Subcutaneous abdominal adipose tissue (tissue), 5 donors: Measurements from ENCODE around the gene THNSL1.

Experiments
- H3K27ac ChIP-seq: one replicate; pipeline ENCODE4 v1.7.0; 2013; ENCODE audit warnings: low read depth, mild to moderate bottlenecking, inconsistent platforms, low read length, moderate library complexity
- H3K27me3 ChIP-seq, 5 donors: one replicate each; pipeline ENCODE4 v1.7.0; 2013; ENCODE audit warnings: low read length in 5 of 5, inconsistent platforms in 1 of 5; ENCODE audit not compliant: control insufficient read depth in 5 of 5, insufficient read depth in 4 of 5
- H3K36me3 ChIP-seq, 5 donors: one replicate each; pipeline ENCODE4 v1.7.0; 2013; ENCODE audit warnings: low read length in 5 of 5; ENCODE audit not compliant: control insufficient read depth in 5 of 5, insufficient read depth in 5 of 5
- H3K4me1 ChIP-seq, 5 donors: one replicate each; pipeline ENCODE4 v1.7.0; 2013; ENCODE audit warnings: low read length in 5 of 5, mild to moderate bottlenecking in 3 of 5, moderate library complexity in 1 of 5; ENCODE audit not compliant: control insufficient read depth in 5 of 5, insufficient read depth in 5 of 5
- H3K4me3 ChIP-seq, 5 donors: one replicate each; pipeline ENCODE4 v1.7.0; 2013; ENCODE audit warnings: low read length in 5 of 5, low read depth in 1 of 5
- H3K9ac ChIP-seq, 5 donors: one replicate each; pipeline ENCODE4 v1.7.0; 2013; ENCODE audit warnings: low read length in 5 of 5, mild to moderate bottlenecking in 4 of 5, moderate library complexity in 3 of 5
- H3K9me3 ChIP-seq, 5 donors: one replicate each; pipeline ENCODE4 v1.7.0; 2013; ENCODE audit warnings: low read length in 5 of 5; ENCODE audit not compliant: control insufficient read depth in 5 of 5
- donor health status: healthy.
- donor health status: healthy.
- donor health status: healthy.
- donor health status: healthy.
- donor health status: healthy.

The THNSL1 gene

DNA sequence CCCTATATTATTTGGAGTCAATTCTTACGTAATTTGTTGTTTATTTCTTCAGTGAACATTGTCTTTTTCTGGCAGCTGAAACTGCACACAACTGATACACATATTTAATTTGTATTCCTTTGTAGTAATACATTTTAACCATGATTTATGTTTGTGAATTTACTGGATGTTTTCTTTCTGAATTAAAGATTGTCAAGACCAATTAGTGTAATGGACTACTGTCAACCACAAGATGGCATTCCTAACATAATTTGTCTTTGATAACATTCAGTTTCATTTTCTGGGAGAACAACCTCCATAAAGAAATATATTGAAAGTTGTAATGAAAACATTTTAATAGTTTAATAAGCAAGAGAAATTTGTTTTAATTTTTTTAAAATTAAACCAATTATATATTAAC lies 10.1 kb downstream of the THNSL1 start:
- Histone ChIP-seq H3K9ac (no peak overlapping the region), H3K4me3 (no peak overlapping the region), H3K36me3 (no peaks in the 10 kb centered on the region), H3K27me3 (no peaks in the 10 kb centered on the region), H3K27ac (no peak overlapping the region), H3K4me1 (peaks cover 6 to 28% (median 16%) of the 10 kb centered on the region in 5 donors), H3K9me3 (no peaks in the 10 kb centered on the region)

DNA sequence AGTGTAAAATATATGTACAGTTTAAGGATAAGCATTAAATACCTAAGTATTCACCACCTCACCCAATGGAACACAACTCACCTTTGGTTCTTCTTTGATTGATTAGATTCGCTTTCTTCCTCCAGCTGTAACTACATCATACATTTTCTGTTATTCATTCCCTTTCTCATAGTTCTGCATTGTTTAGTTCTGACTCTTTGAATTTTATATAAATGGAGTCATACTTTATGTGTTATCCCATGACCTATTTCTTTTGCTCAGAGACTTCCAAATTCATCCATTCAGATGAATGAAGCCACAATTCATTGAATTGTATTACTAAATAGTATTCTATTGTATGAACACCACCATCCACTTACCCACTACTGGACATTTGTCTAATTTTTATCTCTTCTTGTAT lies 12.3 kb downstream of the THNSL1 start:
- peaks cover 6 to 16% (median 15%) of the 10 kb centered on the region in 5 donors for H3K4me1 ChIP-seq
- no peaks in the 10 kb centered on the region for H3K9me3 ChIP-seq
- no peak overlapping the region for H3K27ac ChIP-seq
- no peaks in the 10 kb centered on the region for H3K27me3 ChIP-seq
- H3K9ac ChIP-seq, result no peak overlapping the region
- H3K4me3 ChIP-seq, result no peak overlapping the region
- H3K36me3 ChIP-seq, result no peaks in the 10 kb centered on the region

DNA sequence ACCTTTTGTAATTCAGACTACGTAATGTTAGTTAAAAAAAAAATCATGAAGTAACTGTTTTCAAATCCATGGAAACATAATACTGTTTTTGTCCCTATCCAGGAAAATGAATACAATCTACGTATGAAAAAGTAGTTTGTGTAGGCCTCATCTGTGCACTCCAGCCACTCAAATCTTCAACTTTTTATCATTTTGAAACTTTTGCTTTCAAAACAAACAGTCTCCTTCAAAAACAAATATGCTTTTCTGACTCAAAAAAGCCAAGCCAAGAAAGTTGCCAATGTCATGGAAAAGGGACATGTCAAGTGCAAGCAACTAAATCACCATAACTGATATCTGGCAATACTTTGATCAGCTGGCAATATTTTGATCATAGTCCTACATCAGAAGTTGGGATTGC lies 13.1 kb downstream of the THNSL1 start:
- no peak overlapping the region for H3K4me3 ChIP-seq
- H3K27ac ChIP-seq, result no peak overlapping the region
- no peaks in the 10 kb centered on the region for H3K9me3 ChIP-seq
- H3K9ac ChIP-seq, result no peak overlapping the region
- H3K4me1 ChIP-seq, result peaks cover 4 to 8% (median 8%) of the 10 kb centered on the region in 5 donors
- no peaks in the 10 kb centered on the region for H3K36me3 ChIP-seq
- H3K27me3 ChIP-seq, result no peaks in the 10 kb centered on the region

DNA sequence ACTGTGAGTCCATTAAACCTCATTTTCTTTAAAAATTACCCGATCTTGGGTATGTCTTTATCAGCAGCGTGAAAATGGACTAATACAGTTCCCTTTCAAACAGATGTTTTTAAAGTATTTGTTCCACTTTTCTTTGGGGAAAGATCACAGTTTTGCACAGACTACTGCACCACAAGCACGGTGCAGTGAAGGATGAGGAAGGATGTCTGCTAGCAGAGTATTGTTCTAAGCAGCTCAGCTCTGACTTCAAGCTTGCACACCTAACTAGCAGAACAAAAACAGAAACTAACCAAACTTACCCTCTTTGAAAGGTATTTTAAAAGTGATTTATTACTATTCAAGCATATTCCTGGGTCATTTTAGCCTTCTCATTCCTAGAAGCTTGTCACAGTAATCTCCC lies 20.0 kb downstream of the THNSL1 start:
- Histone ChIP-seq H3K9ac (no peak overlapping the region), H3K9me3 (no peaks in the 10 kb centered on the region), H3K27me3 (no peaks in the 10 kb centered on the region), H3K4me3 (no peak overlapping the region), H3K27ac (no peak overlapping the region), H3K36me3 (no peaks in the 10 kb centered on the region), H3K4me1 (peaks cover 0 to 5% (median 0%) of the 10 kb centered on the region in 5 donors)

DNA sequence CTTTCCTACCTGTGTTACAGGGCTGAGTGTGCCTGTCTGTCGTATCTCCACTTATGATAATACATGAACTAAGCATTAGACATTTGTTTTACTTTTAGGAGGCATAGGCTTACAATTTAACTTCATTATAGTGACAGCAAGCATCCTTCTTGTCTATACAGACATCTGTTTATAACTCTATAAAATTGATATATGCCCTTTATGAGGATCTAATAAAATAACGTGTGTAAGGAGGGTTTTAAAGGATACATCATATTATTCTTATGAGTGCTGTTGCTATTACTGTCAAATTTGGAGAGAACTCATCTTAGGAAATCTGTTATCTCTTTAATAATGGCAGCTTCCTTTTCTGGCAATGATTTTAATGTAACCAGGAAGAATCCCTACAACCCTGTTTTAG lies 21.9 kb downstream of the THNSL1 start:
- Histone ChIP-seq H3K9ac (no peak overlapping the region), H3K9me3 (no peaks in the 10 kb centered on the region), H3K4me1 (peaks cover 0 to 5% (median 0%) of the 10 kb centered on the region in 5 donors), H3K36me3 (no peaks in the 10 kb centered on the region), H3K4me3 (no peak overlapping the region), H3K27ac (no peak overlapping the region), H3K27me3 (no peaks in the 10 kb centered on the region)

DNA sequence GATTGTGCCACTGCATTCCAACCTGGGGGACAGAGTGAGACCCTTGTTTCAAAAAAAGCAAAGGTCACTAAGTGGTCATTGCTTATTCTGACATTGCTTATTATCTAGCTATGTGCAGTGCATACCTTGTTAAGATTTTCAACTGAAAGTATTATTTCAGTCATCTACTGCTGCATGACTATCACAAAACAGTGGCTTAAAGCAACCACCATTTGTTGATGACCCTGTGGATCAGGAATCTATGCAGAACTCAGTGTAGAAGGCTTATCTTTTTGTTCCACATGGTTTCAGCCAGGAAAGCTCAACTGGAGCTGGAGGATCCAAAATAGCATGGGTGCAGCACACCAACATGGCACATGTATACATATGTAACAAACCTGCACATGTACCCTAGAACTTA lies 23.1 kb downstream of the THNSL1 start:
- Histone ChIP-seq H3K4me3 (no peak overlapping the region), H3K4me1 (peaks cover 0 to 5% (median 0%) of the 10 kb centered on the region in 5 donors), H3K9me3 (no peaks in the 10 kb centered on the region), H3K27me3 (no peaks in the 10 kb centered on the region), H3K36me3 (no peaks in the 10 kb centered on the region), H3K27ac (no peak overlapping the region), H3K9ac (no peak overlapping the region)

DNA sequence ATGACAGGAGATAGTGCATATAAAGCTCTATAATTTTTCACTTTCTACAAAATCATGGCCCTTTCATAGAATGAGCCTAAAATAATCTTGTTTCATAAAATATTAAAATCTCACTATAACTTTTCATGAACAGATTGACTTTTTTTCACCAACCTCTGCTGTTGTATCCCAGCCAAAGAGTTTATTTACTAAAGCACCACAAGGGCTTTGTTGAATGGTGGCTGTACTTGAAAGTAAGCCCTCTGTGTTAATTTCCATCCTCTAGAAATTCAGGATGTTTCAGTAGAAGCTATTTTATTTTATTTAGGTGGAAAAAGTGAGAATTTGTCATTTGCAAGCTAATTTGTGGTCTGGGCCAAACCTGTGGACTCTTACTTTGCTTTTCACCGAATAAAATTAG lies 30.2 kb downstream of the THNSL1 start:
- no peak overlapping the region for H3K27ac ChIP-seq
- H3K36me3 ChIP-seq, result no peaks in the 10 kb centered on the region

DNA sequence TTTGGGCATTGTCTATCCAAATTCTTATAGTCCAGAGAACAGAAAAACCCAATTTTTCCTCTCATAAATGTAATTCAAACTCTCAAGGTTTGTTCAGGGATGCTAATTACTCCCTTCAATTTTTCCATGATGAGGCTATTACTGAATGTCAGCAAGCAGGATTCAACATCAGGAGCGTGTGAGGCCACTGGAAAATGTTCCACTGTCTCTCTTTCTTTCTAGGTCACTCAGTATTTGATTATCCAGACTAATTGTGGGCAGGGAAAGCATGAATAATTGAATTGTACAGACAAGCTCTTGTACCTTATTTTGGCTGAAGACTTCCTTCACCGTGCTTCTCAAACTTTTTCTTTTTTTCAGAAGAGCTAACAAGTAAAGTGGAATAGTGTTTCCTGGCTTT lies 30.7 kb downstream of the THNSL1 start:
- Histone ChIP-seq H3K4me3 (no peak overlapping the region), H3K36me3 (no peaks in the 10 kb centered on the region), H3K27ac (no peak overlapping the region), H3K9me3 (peaks cover 0 to 2% (median 0%) of the 10 kb centered on the region in 5 donors), H3K9ac (no peak overlapping the region), H3K4me1 (peaks cover 0 to 15% (median 5%) of the 10 kb centered on the region in 5 donors), H3K27me3 (peaks cover 0 to 8% (median 0%) of the 10 kb centered on the region in 5 donors)

More for the DNA sequence above, 30.2 kb downstream of the THNSL1 start:
- peaks cover 0 to 2% (median 0%) of the 10 kb centered on the region in 5 donors for H3K9me3 ChIP-seq
- no peak overlapping the region for H3K4me3 ChIP-seq
- no peak overlapping the region for H3K9ac ChIP-seq
- H3K27me3 ChIP-seq, result peaks cover 0 to 8% (median 0%) of the 10 kb centered on the region in 5 donors
- peaks cover 0 to 15% (median 5%) of the 10 kb centered on the region in 5 donors for H3K4me1 ChIP-seq

DNA sequence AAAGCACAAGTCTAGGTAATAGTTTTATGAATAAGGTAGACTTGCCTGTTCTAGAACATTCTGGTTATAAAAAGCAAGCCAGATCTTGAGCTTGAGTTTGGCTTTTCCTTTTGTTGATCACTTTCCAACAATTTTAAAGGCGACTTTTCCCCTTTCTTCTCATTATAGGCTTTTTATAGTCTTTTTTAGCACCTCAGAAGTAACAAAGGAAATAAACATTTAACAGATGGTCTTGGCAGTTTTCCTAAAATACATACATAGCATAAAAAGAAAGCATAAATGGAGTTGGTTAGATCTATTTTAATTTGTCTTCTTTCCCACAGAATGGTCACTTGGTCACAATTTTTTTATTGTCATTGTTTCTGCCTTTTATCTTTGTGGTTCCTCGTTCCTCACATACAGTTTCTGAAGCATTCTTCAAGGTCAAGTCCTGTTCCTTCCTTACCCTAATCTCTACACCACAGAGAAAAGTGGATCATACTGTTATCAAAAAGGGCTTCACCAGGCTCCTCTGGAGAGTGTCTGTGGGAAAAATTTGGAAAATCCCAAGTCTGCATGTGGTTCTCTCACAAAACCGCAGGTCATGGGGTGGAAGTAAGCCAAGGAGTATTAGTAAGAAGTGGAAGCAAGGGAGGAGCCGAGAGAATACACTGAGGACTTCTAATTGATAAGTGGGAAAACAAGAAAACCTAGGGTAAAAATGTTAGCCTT lies 31.3 kb downstream of the THNSL1 start:
- H3K4me3 ChIP-seq, result no peak overlapping the region
- H3K9ac ChIP-seq, result no peak overlapping the region
- no peak overlapping the region for H3K27ac ChIP-seq

DNA sequence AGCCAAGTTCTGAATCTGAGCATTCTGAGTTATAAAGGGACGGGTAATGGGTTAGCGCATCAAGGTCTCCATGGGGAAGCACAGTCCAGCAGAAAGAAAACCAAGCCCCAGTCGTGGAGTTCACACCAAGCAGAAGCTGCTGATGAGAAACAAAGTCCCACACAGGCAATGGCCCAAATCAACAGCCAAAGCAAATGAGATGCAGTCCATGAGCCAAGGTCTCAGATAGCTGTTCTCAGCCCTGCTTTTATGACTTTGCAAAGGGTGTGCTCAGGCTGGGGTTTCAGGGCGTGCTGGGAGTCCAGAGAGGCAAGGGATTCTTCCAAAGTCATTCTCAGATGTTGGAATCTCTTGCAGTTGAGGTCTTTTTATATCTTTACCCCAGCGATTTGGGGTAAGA lies 32.0 kb downstream of the THNSL1 start:
- Histone ChIP-seq H3K4me1 (peaks cover 0 to 15% (median 5%) of the 10 kb centered on the region in 5 donors), H3K9me3 (peaks cover 0 to 2% (median 0%) of the 10 kb centered on the region in 5 donors), H3K36me3 (no peaks in the 10 kb centered on the region), H3K9ac (no peak overlapping the region), H3K27me3 (peaks cover 0 to 8% (median 0%) of the 10 kb centered on the region in 5 donors), H3K27ac (no peak overlapping the region), H3K4me3 (no peak overlapping the region)

More for the DNA sequence above, 31.3 kb downstream of the THNSL1 start:
- Histone ChIP-seq H3K9me3 (peaks cover 0 to 2% (median 0%) of the 10 kb centered on the region in 5 donors), H3K4me1 (peaks cover 0 to 15% (median 5%) of the 10 kb centered on the region in 5 donors), H3K36me3 (no peaks in the 10 kb centered on the region), H3K27me3 (peaks cover 0 to 8% (median 0%) of the 10 kb centered on the region in 5 donors)
